NCI-H1417 (cell line): Measurements from ENCODE around the gene RASGEF1C.

Experiments
- DNase-seq, 3 experiments: peaks; one replicate each; lab custom pipeline; 2025; lab: John Stamatoyannopoulos, UW

Gene RASGEF1C

GRCh38 chr5:180179442-180180420 is 29.3 kb downstream of the RASGEF1C start:
- no peak for DNase-seq

- DNase-seq, result no peak
Measured at GRCh38 chr5:180178531-180179441, 30.2 kb downstream of the RASGEF1C start.

GRCh38 chr5:180176191-180176590 is 32.8 kb downstream of the RASGEF1C start:
- no peak for DNase-seq

- no peak for DNase-seq
Measured at GRCh38 chr5:180175015-180175431, 34.0 kb downstream of the RASGEF1C start.

- DNase-seq, result no peak
Measured at GRCh38 chr5:180174587-180174972, 34.4 kb downstream of the RASGEF1C start.

- DNase-seq, result no peak
Measured at GRCh38 chr5:180173875-180174586, 35.0 kb downstream of the RASGEF1C start.

- no peak for DNase-seq
Measured at GRCh38 chr5:180173198-180173544, 35.8 kb downstream of the RASGEF1C start.

- DNase-seq, result peak in 2 of 3 experiments; percentile 11 to 53
Measured at GRCh38 chr5:180172447-180173197, 36.4 kb downstream of the RASGEF1C start.

- DNase-seq, result no peak
Measured at GRCh38 chr5:180171568-180172094, 37.4 kb downstream of the RASGEF1C start.

GRCh38 chr5:180170810-180171567 is 38.0 kb downstream of the RASGEF1C start:
- no peak for DNase-seq

GRCh38 chr5:180170106-180170809 is 38.8 kb downstream of the RASGEF1C start:
- DNase-seq, result peak in 2 of 3 experiments; percentile 19 to 21

GRCh38 chr5:180169248-180170105 is 39.5 kb downstream of the RASGEF1C start:
- no peak for DNase-seq

GRCh38 chr5:180168758-180169157 is 40.3 kb downstream of the RASGEF1C start:
- DNase-seq, result no peak

GRCh38 chr5:180166176-180166575 is 42.8 kb downstream of the RASGEF1C start:
- DNase-seq, result no peak

GRCh38 chr5:180162304-180162661 is 46.7 kb downstream of the RASGEF1C start:
- no peak for DNase-seq

- DNase-seq, result peak in 2 of 3 experiments; percentile 46 to 63
Measured at GRCh38 chr5:180161420-180162303, 47.3 kb downstream of the RASGEF1C start.

- no peak for DNase-seq
Measured at GRCh38 chr5:180160789-180161188, 48.2 kb downstream of the RASGEF1C start.

- DNase-seq, result no peak
Measured at GRCh38 chr5:180160215-180160614, 48.8 kb downstream of the RASGEF1C start.
